Measurements from ENCODE around the gene TUBA4B. TPM values are rescaled to one million over a fixed set of nuclear protein-coding genes. Genes with fewer than 3 reads are reported as not detected.

Gene TUBA4B
- total RNA-seq, 1 donor from 2014 or later: not detected

DNA sequence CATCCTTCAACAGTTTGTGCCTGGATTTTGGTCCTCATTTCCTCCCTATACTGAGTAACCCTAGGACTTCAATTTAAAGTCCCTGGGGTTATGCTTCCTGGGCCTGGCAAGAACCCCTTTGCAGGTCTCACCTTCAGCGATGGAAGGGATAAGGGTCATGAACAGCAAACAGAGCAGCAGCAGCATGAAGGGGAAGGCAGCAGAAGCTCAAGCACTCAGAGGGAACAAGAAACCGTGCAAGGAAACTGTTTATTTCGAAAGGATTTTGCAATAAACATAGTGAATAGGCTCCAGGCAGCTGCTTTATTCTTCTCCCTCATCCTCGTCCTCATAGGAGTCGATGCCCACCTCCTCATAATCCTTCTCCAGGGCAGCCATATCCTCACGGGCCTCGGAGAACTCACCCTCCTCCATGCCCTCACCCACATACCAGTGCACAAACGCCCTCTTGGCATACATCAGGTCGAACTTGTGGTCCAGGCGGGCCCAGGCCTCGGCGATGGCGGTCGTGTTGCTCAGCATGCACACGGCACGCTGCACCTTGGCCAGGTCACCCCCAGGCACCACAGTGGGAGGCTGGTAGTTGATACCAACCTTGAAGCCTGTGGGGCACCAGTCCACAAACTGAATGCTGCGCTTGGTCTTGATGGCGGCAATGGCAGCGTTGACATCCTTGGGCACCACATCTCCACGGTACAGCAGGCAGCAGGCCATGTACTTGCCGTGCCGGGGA lies 2.8 kb upstream of the TUBA4B start:
- Mint-ChIP-seq H3K27me3 (ENCODE audit: unreplicated experiment) (peaks cover 9% of the 10 kb centered on the region), H3K4me1 (ENCODE audit: unreplicated experiment) (peaks cover 62% of the 10 kb centered on the region), H3K36me3 (ENCODE audit: unreplicated experiment) (no peaks in the 10 kb centered on the region), H3K4me3 (ENCODE audit: unreplicated experiment) (no peak overlapping the region), H3K9me3 (ENCODE audit: unreplicated experiment) (no peaks in the 10 kb centered on the region), H3K27ac (ENCODE audit: unreplicated experiment) (peak overlapping the region; percentile 94)
- DNase-seq (ENCODE audit: extremely low spot score, unreplicated experiment): no peak
- TF ChIP-seq, protein P1, sequence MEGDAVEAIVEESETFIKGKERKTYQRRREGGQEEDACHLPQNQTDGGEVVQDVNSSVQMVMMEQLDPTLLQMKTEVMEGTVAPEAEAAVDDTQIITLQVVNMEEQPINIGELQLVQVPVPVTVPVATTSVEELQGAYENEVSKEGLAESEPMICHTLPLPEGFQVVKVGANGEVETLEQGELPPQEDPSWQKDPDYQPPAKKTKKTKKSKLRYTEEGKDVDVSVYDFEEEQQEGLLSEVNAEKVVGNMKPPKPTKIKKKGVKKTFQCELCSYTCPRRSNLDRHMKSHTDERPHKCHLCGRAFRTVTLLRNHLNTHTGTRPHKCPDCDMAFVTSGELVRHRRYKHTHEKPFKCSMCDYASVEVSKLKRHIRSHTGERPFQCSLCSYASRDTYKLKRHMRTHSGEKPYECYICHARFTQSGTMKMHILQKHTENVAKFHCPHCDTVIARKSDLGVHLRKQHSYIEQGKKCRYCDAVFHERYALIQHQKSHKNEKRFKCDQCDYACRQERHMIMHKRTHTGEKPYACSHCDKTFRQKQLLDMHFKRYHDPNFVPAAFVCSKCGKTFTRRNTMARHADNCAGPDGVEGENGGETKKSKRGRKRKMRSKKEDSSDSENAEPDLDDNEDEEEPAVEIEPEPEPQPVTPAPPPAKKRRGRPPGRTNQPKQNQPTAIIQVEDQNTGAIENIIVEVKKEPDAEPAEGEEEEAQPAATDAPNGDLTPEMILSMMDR (IDR thresholded peaks at IDR 0.05): no peak

DNA sequence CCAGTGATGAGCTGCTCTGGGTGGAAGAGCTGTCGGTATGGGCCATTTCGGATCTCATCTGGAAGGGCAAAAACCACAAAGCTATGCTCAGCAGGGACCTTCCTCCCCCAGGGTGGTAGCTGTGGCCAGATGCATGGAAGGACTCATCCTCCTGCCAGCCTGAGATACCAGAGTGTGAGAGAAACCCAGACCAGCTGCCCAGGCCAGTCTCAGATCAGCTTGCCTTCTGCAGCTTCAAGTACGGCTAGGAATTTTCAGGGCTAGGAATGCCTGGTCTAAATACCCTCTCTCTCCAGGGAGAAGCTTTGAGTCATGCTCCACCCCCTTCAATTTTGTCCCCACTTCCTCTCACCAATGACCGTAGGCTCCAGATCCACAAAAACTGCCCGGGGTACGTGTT lies 1.4 kb upstream of the TUBA4B start:
- no peak for DNase-seq (ENCODE audit: extremely low spot score, unreplicated experiment)
- peaks cover 19% of the 10 kb centered on the region for H3K27me3 Mint-ChIP-seq (ENCODE audit: unreplicated experiment)
- no peaks in the 10 kb centered on the region for H3K36me3 Mint-ChIP-seq (ENCODE audit: unreplicated experiment)
- H3K4me3 Mint-ChIP-seq (ENCODE audit: unreplicated experiment): no peak overlapping the region
- H3K27ac Mint-ChIP-seq (ENCODE audit: unreplicated experiment): peak overlapping the region; percentile 67
- no peaks in the 10 kb centered on the region for H3K9me3 Mint-ChIP-seq (ENCODE audit: unreplicated experiment)
- peaks cover 57% of the 10 kb centered on the region for H3K4me1 Mint-ChIP-seq (ENCODE audit: unreplicated experiment)
- TF ChIP-seq, protein P1 (IDR thresholded peaks at IDR 0.05): no peak

DNA sequence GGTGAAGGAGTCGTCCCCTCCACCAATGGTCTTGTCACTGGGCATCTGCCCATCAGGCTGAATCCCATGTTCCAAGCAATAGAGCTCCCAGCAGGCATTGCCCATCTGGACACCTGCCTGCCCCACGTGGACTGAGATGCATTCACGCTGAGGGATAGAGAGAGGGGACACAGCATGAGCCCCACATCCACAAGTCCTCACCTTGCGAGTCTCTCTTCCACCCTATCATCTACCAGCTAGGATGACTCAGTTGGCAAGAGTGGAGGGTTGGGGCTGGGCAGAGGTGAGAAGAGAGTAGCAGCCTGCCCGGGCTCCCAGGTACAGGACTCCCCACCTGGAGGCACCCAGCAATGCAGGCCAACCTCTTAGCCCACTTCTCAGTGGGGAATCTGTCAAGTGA lies 959 bp upstream of the TUBA4B start:
- Mint-ChIP-seq H3K36me3 (ENCODE audit: unreplicated experiment) (no peaks in the 10 kb centered on the region), H3K27ac (ENCODE audit: unreplicated experiment) (peak overlapping the region; percentile 67), H3K4me1 (ENCODE audit: unreplicated experiment) (peaks cover 57% of the 10 kb centered on the region), H3K27me3 (ENCODE audit: unreplicated experiment) (peaks cover 19% of the 10 kb centered on the region), H3K9me3 (ENCODE audit: unreplicated experiment) (no peaks in the 10 kb centered on the region), H3K4me3 (ENCODE audit: unreplicated experiment) (no peak overlapping the region)
- no peak for DNase-seq (ENCODE audit: extremely low spot score, unreplicated experiment)
- TF ChIP-seq, protein P1 (IDR thresholded peaks at IDR 0.05): no peak

DNA sequence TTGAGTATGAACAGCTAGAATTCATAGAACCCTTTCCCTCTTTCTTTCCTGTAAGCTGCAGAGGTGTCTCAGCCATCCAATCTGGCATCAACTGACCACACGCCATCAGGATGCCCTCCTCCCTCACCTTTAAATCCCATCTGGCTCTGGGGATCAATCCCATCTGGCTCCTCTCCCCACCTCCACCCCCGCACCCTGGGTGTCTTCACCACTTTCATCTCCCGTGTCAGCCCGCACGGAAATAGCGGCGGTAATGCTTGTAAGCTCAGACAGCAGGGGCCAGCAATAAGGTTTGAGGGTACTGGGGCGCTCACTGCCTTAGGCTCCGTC lies 508 bp upstream of the TUBA4B start:
- Mint-ChIP-seq H3K27ac (ENCODE audit: unreplicated experiment) (no peak overlapping the region), H3K9me3 (ENCODE audit: unreplicated experiment) (no peaks in the 10 kb centered on the region), H3K4me3 (ENCODE audit: unreplicated experiment) (peak overlapping the region; percentile 67), H3K4me1 (ENCODE audit: unreplicated experiment) (peaks cover 57% of the 10 kb centered on the region), H3K36me3 (ENCODE audit: unreplicated experiment) (no peaks in the 10 kb centered on the region), H3K27me3 (ENCODE audit: unreplicated experiment) (peaks cover 19% of the 10 kb centered on the region)
- TF ChIP-seq, protein P1 (IDR thresholded peaks at IDR 0.05): no peak
- DNase-seq (ENCODE audit: extremely low spot score, unreplicated experiment): no peak

DNA sequence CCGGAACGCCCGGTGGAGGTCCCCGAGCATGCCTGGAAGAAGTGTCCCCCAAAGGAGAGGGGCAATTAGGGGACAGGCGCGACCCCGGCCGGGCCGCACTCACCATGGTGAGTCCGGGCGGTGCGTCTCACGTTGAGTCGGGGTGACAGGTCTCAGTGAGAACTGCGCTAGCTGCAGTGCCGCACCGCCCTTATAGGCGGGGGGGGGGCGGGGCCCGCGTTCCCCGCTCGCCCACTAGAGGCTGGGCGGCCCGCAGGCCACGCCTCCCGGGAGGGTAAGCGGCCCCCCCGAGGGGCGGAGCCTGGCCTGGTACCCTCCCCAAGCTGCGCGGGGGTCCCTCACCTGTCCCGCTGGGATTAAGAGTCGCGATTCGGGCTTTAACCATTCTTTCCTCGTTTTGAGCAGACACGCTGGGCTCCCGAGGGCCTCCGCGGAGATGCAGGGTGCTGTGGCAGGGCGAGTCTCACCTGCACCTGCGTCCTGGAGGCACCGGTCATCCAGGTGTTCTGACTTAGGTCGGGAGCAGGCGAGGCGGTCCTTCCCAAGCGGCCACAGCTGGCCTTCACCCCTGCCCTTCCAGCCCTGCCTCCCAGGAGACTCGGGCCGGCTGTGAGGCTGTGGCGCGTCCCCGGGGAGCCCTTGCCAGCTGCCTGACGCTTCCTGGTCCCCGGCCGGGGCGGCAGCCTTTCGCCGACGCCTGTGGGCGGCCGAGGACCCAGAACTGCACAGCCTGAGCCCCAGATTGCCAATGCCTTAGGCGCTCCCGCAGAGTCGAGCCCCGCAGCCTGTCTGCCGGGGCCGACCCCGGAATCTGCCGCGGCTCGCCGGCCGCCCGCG lies 928 bp downstream of the TUBA4B start, which contains the start of gene TUBA4A:
TSS of gene TUBA4A (minus strand) at position 166 of the 837 bp plus-strand sequence. CDS start at position 106, 60 bp downstream.
- H3K27ac Mint-ChIP-seq (ENCODE audit: unreplicated experiment): no peak within 1 kb of the TSS
- H3K36me3 Mint-ChIP-seq (ENCODE audit: unreplicated experiment): no peaks in the 10 kb centered on the region
- peaks cover 23% of the 10 kb centered on the region for H3K27me3 Mint-ChIP-seq (ENCODE audit: unreplicated experiment)
- peaks cover 48% of the 10 kb centered on the region for H3K4me1 Mint-ChIP-seq (ENCODE audit: unreplicated experiment)
- DNase-seq (ENCODE audit: extremely low spot score, unreplicated experiment): no peak
- TF ChIP-seq, protein P1 (IDR thresholded peaks at IDR 0.05): no peak
- H3K4me3 Mint-ChIP-seq (ENCODE audit: unreplicated experiment): peak within 1 kb of the TSS; percentile 68
- H3K9me3 Mint-ChIP-seq (ENCODE audit: unreplicated experiment): no peaks in the 10 kb centered on the region
